Measurements from ENCODE around the gene SCEL. TPM values are rescaled to one million over a fixed set of nuclear protein-coding genes. Genes with fewer than 3 reads are reported as not detected.

The SCEL gene
- total RNA-seq, 1 donor from 2014 or later: 0.27 TPM

GRCh38 chr13:77544758-77545338 is 9.3 kb downstream of the SCEL start:
- Histone ChIP-seq H3K27me3 (ENCODE audit: insufficient read depth, low read length) (no peaks in the 10 kb centered on the region), H3K27ac (ENCODE audit: low read depth, low read length) (no peak overlapping the region), H3K36me3 (ENCODE audit: insufficient read depth, low read length) (no peaks in the 10 kb centered on the region), H3K9ac (ENCODE audit: low read length) (no peak overlapping the region), H3K4me1 (ENCODE audit: insufficient read depth, low read length) (no peaks in the 10 kb centered on the region), H3K4me2 (ENCODE audit: low read length) (no peak overlapping the region), H3K4me3 (ENCODE audit: insufficient read depth, low read depth, low read length) (no peak overlapping the region), H4K20me1 (ENCODE audit: insufficient read depth, low read length) (no peaks in the 10 kb centered on the region), H2AFZ (ENCODE audit: low read depth, low read length) (no peak overlapping the region), H3K79me2 (ENCODE audit: insufficient read depth, low read length) (no peaks in the 10 kb centered on the region), H3K9me3 (ENCODE audit: insufficient read depth, low read depth, low read length) (no peaks in the 10 kb centered on the region)
- TF ChIP-seq EZH2 (IDR thresholded peaks at IDR 0.05; ENCODE audit: insufficient read depth, low read length): no peak
- TF ChIP-seq, protein P1, sequence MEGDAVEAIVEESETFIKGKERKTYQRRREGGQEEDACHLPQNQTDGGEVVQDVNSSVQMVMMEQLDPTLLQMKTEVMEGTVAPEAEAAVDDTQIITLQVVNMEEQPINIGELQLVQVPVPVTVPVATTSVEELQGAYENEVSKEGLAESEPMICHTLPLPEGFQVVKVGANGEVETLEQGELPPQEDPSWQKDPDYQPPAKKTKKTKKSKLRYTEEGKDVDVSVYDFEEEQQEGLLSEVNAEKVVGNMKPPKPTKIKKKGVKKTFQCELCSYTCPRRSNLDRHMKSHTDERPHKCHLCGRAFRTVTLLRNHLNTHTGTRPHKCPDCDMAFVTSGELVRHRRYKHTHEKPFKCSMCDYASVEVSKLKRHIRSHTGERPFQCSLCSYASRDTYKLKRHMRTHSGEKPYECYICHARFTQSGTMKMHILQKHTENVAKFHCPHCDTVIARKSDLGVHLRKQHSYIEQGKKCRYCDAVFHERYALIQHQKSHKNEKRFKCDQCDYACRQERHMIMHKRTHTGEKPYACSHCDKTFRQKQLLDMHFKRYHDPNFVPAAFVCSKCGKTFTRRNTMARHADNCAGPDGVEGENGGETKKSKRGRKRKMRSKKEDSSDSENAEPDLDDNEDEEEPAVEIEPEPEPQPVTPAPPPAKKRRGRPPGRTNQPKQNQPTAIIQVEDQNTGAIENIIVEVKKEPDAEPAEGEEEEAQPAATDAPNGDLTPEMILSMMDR (IDR thresholded peaks at IDR 0.05; ENCODE audit: insufficient read depth, low read depth, low read length): no peak
- FAIRE-seq (no peak), DNase-seq (ENCODE audit: low read depth) (no peak)
- H3K36me3 Mint-ChIP-seq (ENCODE audit: low read depth, unreplicated experiment): no peaks in the 10 kb centered on the region
- H3K9me3 Mint-ChIP-seq (ENCODE audit: unreplicated experiment): no peaks in the 10 kb centered on the region
- H3K4me1 Mint-ChIP-seq (ENCODE audit: low read depth, unreplicated experiment): peaks cover 6% of the 10 kb centered on the region
- H3K27ac Mint-ChIP-seq (ENCODE audit: unreplicated experiment): no peak overlapping the region
- H3K27me3 Mint-ChIP-seq (ENCODE audit: low read depth, unreplicated experiment): no peaks in the 10 kb centered on the region
- no peak overlapping the region for H3K4me3 Mint-ChIP-seq (ENCODE audit: unreplicated experiment)

- H2AFZ ChIP-seq (ENCODE audit: low read depth, low read length): no peak overlapping the region
- no peaks in the 10 kb centered on the region for H3K36me3 ChIP-seq (ENCODE audit: insufficient read depth, low read length)
- DNase-seq (ENCODE audit: low read depth) (no peak), FAIRE-seq (no peak)
- H3K79me2 ChIP-seq (ENCODE audit: insufficient read depth, low read length): no peaks in the 10 kb centered on the region
- H3K4me3 ChIP-seq (ENCODE audit: insufficient read depth, low read depth, low read length): no peak overlapping the region
- no peaks in the 10 kb centered on the region for H3K9me3 Mint-ChIP-seq (ENCODE audit: unreplicated experiment)
- H3K4me3 Mint-ChIP-seq (ENCODE audit: unreplicated experiment): no peak overlapping the region
- no peaks in the 10 kb centered on the region for H4K20me1 ChIP-seq (ENCODE audit: insufficient read depth, low read length)
- H3K36me3 Mint-ChIP-seq (ENCODE audit: low read depth, unreplicated experiment): no peaks in the 10 kb centered on the region
- H3K27ac ChIP-seq (ENCODE audit: low read depth, low read length): no peak overlapping the region
- no peak overlapping the region for H3K4me2 ChIP-seq (ENCODE audit: low read length)
- no peaks in the 10 kb centered on the region for H3K27me3 ChIP-seq (ENCODE audit: insufficient read depth, low read length)
- peaks cover 6% of the 10 kb centered on the region for H3K4me1 Mint-ChIP-seq (ENCODE audit: low read depth, unreplicated experiment)
- no peaks in the 10 kb centered on the region for H3K9me3 ChIP-seq (ENCODE audit: insufficient read depth, low read depth, low read length)
- H3K9ac ChIP-seq (ENCODE audit: low read length): no peak overlapping the region
- H3K27me3 Mint-ChIP-seq (ENCODE audit: low read depth, unreplicated experiment): no peaks in the 10 kb centered on the region
- no peak overlapping the region for H3K27ac Mint-ChIP-seq (ENCODE audit: unreplicated experiment)
- TF ChIP-seq, protein P1 (IDR thresholded peaks at IDR 0.05; ENCODE audit: insufficient read depth, low read depth, low read length): no peak
- no peak for TF ChIP-seq EZH2 (IDR thresholded peaks at IDR 0.05; ENCODE audit: insufficient read depth, low read length)
- H3K4me1 ChIP-seq (ENCODE audit: insufficient read depth, low read length): no peaks in the 10 kb centered on the region
Observed at GRCh38 chr13:77545626-77546412, 10.3 kb downstream of the SCEL start.

DNA sequence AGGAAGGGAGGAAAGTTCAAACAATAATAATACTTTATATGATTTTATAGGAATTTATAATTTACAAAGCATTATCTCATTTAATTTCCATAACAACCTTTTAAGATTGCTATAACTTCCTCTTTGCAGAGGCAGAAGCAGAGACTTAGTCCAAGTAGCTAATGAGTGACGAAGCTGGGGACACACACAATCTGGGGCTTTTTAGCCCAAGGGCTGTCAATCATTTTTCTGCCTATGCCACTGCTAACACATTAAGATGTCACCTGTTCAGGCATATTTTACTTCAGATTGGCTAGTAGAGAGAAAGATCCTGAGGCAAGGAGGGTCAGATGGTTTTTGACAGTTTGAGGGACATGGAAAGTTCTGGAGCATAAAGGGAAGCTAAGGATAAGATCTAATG is 12.6 kb downstream of the SCEL start:
- Histone ChIP-seq H3K27ac (ENCODE audit: low read depth, low read length) (no peak overlapping the region), H3K9ac (ENCODE audit: low read length) (no peak overlapping the region), H3K27me3 (ENCODE audit: insufficient read depth, low read length) (no peaks in the 10 kb centered on the region), H2AFZ (ENCODE audit: low read depth, low read length) (no peak overlapping the region), H3K4me2 (ENCODE audit: low read length) (no peak overlapping the region), H4K20me1 (ENCODE audit: insufficient read depth, low read length) (no peaks in the 10 kb centered on the region), H3K9me3 (ENCODE audit: insufficient read depth, low read depth, low read length) (no peaks in the 10 kb centered on the region), H3K4me3 (ENCODE audit: insufficient read depth, low read depth, low read length) (no peak overlapping the region), H3K36me3 (ENCODE audit: insufficient read depth, low read length) (no peaks in the 10 kb centered on the region), H3K79me2 (ENCODE audit: insufficient read depth, low read length) (no peaks in the 10 kb centered on the region), H3K4me1 (ENCODE audit: insufficient read depth, low read length) (no peaks in the 10 kb centered on the region)
- no peaks in the 10 kb centered on the region for H3K9me3 Mint-ChIP-seq (ENCODE audit: unreplicated experiment)
- FAIRE-seq (no peak), DNase-seq (ENCODE audit: low read depth) (no peak)
- H3K27ac Mint-ChIP-seq (ENCODE audit: unreplicated experiment): no peak overlapping the region
- TF ChIP-seq EZH2 (IDR thresholded peaks at IDR 0.05; ENCODE audit: insufficient read depth, low read length): no peak
- TF ChIP-seq, protein P1 (IDR thresholded peaks at IDR 0.05; ENCODE audit: insufficient read depth, low read depth, low read length): no peak
- H3K27me3 Mint-ChIP-seq (ENCODE audit: low read depth, unreplicated experiment): no peaks in the 10 kb centered on the region
- H3K36me3 Mint-ChIP-seq (ENCODE audit: low read depth, unreplicated experiment): no peaks in the 10 kb centered on the region
- peaks cover 6% of the 10 kb centered on the region for H3K4me1 Mint-ChIP-seq (ENCODE audit: low read depth, unreplicated experiment)
- H3K4me3 Mint-ChIP-seq (ENCODE audit: unreplicated experiment): no peak overlapping the region
